GM19372 (cell line): ENCODE measurements around the gene MAPK10.
"Not testable (repeated sequence)": the region's sequence is repeated elsewhere in the genome, so short reads cannot be mapped to it uniquely, and the experiment has no call there.

Experiments used
- ATAC-seq: cut with Tn5 transposase; IDR thresholded peaks from one replicate; pipeline ENCODE4 v1.9.1; 2021; ENCODE audit warnings: mild to moderate bottlenecking, low read depth, moderate library complexity; ENCODE audit not compliant: unreplicated experiment

MAPK10 gene

DNA sequence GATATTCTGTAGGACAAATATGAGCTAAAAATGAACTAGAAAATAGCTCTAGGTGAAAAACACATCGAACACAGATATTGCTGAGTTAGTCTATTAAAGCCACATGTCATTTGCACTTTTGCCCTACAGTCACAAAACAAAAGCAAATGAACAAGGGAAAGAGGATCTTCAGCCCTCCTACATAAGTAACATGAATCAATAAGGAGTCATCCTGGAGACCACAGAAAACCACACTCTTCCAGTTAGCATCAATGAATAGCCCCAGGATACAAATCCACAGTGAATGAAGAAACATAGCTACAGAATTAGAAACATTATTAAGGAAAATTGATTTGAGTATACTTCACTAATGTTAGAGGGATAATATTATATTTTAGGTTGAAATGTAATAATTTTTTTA is 311.4 kb downstream of the MAPK10 start:
- ATAC-seq: no peak

GRCh38 chr4:86044593-86044985 is 315.3 kb downstream of the MAPK10 start:
- ATAC-seq: no peak

DNA sequence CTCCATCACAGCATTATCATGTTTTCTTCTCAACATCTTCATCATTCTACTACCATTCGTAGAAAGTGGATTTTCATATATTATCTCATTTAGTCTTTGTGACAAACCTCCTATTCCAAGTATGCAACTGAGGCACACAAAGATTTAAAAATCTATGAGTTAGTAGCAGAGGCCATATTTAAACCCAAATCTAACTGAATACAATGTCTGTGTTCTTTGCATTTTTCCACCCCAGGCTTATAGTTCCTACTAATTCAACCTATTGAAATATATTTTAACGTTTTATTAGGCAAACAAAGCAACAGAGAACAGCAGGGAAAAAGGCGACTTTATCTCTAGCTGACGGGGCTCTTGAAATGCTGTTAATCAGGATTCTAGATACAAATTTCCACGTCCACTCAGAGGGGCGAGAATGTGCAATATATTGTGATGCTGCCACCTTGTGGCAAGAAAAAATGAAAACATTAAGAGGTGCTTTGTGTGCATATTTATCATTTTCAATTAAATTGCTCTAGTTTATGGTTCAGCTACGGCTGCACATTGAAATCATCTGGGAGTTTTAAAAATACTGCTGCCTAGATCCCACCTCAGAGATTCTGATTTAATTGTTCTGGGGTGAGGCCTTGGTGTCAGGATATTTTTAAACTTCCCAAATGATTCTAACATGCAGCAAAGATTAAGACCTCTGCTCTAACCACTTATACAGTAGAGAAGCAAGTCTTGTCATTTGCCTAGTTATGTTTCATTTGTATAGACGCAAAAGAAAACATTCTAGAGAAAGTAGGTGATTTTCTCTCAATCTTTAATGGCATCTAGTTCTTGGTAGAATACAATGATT is 315.9 kb downstream of the MAPK10 start:
- ATAC-seq: peak; percentile 80

GRCh38 chr4:86038037-86038436 is 321.8 kb downstream of the MAPK10 start:
- ATAC-seq: no peak

DNA sequence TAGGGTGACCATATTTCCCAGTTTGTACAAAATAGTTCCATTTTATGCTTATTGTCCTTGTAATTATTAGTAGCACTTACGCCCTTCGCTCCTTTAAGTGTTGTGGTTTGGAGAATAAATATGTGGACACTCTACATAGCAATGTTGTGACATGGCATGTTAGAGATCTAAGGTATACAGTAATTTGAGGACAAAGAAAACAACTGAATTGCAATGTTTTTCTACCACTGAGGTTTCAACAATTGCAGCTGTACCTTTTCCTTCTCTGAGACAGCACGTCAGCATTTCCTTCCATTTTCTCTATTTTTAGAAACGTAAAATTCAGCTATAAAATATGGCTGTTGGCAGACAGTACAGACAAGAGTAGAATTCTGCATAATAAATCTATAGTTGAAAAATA is 323.1 kb downstream of the MAPK10 start:
- no peak for ATAC-seq

DNA sequence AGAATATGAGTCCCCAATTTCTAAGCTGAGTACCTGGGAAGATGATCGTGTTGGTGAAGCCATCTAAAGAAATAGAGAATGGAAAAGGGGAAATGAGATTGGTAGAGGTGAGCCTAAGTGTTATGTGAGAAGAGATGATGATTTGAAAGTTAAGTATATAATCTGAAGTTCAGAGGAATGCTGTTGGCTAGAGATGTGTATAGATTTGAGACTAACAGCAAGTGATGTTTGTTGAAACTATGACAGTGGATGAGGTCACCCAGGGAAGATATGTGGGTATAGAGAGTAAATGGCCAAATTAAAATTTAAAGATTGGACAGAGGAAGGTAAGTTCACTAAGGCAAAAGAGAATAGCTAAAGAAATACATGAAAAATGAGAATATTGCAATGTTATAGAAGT is 324.2 kb downstream of the MAPK10 start:
- no peak for ATAC-seq

DNA sequence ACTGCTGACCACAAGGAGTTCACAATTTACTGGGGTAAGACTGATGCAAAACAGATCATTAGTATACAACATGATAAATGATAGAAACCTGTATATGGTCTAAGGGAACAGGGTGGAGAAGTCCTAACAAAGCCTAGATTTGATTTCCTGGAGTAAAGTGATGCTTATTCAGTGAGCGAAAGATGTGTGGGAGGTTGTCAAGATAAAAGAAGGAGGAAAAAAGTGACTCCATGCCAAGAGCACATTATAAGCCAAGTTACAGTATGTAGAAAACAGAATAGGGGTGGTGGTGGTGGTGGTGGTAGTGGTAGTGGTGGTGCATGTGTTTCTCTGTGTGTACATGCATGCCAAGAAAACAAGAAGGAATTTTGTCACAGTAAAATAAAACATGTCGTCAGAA is 325.2 kb downstream of the MAPK10 start:
- ATAC-seq: no peak

DNA sequence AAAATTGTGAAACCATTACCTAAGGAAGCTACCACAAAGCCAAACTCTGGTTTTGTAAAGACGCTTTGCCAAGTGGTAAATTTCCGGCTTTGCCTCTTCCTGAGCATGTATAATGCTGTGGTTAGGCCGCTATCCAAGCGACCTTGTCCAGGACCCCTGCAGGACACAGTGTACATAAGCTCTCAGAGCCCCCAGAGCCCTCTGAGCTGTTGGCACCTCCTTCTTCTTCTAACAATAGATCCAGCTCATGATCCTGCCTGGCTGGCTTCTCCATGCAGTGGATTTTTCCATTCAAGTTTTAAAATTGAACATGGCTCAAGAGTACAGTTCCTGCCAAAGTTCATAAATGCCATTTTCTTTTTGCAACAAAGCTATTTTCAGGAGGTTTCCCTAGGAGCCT is 326.7 kb downstream of the MAPK10 start:
- ATAC-seq: no peak

DNA sequence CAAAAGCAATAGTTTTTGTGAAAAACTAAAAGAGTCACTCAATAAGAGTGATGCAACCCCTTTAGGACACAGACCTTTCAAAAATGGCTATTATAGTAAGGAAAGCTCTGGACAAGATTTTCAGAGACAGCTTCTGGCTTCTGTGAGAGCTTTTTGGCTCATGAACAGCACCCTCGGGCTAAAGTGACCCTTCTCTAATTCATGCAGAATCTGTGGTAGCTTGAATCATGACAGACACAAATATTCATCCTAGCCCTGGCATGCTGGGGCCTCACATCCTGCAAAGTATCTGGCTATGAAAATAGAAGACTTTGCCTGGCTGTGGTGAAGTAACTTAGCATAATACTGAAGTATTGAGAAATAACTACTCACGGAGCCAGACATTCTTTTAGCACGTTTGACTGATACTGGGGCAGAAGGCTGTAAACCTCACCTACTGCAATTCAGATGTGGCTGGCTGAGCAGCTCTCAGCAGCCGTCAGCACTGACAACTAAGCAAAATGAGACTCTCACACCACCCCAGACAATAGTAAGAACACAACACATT is 327.3 kb downstream of the MAPK10 start:
- no peak for ATAC-seq

- no peak for ATAC-seq
Measured at GRCh38 chr4:86031927-86032326, 327.9 kb downstream of the MAPK10 start.

- no peak for ATAC-seq
Measured at GRCh38 chr4:86026720-86027119, 333.1 kb downstream of the MAPK10 start.

- not testable (repeated sequence) for ATAC-seq
Measured at GRCh38 chr4:86021671-86022070, 338.2 kb downstream of the MAPK10 start.

DNA sequence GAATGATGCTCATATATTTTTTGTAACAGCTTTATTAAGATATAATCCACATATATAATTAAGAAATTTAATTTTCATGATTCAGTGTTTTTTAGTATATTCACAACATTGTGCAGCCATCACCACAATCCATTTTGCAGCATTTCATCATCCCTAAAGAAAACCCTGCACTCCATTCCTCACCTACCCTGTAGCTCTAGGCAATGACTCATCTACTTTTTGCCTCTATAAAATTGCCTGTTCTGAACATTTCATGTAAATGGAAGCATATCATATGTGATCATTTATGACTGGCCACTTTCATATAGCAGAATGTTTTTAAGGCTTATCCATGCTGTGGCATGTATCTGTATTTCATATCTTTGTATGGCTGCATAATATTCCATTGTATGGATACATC is 339.9 kb downstream of the MAPK10 start:
- ATAC-seq: no peak

GRCh38 chr4:86019362-86019761 is 340.5 kb downstream of the MAPK10 start:
- no peak for ATAC-seq

DNA sequence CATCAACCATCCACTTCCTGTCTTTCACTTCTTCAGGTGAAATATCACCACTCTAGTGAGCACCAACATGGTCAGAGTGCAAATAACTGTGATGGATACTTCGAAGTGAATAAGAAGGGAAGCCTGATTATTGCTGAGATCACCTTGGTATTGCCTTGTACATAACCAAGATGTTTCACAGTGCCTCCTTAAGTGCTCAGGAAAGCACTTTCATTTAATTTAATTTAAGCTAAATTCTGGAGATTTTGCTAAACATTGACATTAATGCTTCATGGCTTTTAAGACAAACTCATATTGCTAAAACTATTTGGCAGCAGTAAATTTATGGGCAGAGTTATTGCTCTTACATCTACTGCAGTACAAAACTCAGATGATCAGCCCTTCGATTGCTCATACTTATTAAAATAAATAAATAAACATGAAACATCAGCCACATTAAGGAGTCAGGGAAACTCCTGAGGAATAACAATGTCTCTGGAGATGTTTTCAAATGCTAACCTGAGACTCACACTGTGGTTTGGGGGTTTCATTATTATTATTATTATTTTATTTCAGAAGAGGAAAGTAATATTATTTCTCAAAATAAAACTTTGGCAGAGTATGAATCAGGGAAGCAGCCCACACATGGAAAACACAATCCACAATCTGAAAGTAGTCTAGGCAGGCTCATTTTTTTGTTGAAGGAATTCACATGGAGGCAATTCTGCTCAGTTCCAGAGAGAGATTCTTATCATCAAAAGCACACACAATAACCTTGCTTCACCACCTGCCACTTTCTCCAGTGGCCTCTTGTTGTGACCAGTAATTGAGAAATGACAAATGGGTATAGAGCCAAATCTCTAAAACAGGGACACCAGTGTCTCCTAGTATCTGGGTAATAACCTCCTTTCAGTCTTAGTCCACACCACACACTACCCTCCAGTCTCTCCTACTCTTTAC is 344.2 kb downstream of the MAPK10 start:
- no peak for ATAC-seq

GRCh38 chr4:86014599-86014998 is 345.3 kb downstream of the MAPK10 start:
- ATAC-seq: peak; percentile 90

DNA sequence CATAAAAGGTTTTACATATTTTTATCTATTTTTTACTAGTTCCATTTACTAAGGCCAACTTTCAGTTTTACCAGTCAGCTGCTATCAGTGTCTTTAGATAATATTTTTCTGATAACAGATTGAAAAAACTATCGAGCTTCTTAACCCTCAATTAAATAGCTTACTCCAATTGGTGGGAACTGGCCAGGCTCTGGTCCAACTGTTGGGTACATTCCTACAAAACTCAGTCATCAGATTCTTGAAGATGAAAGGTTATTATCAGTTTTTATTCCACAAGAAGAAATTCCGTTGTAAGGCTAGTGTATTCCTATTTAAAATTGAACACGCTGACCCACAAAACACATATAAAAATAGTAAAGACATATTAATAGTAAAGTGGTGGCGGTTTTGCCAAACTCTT is 346.2 kb downstream of the MAPK10 start:
- ATAC-seq: no peak

- ATAC-seq: no peak
Measured at GRCh38 chr4:86011117-86011516, 348.7 kb downstream of the MAPK10 start.

GRCh38 chr4:86007042-86007441 is 352.8 kb downstream of the MAPK10 start:
- ATAC-seq: no peak

DNA sequence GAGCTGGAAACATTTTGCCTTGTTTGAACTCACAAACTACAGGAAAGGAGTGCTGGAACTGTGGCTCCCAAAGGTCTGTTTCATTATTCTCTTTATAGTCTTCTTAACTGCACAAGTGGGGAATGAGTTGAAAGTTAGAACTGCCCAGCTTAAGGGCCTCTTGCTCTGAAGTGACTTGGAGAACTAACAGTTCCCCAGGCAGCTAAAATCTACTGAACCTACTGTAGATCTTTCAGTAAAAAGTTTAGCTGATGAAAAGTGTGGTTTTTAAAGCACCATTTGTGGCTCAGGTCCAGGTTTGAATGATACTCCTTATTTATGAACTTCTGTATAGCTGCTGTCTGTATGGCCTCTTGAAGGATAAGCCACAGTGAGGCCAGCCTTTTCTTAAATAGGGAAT is 353.8 kb downstream of the MAPK10 start:
- ATAC-seq: no peak

DNA sequence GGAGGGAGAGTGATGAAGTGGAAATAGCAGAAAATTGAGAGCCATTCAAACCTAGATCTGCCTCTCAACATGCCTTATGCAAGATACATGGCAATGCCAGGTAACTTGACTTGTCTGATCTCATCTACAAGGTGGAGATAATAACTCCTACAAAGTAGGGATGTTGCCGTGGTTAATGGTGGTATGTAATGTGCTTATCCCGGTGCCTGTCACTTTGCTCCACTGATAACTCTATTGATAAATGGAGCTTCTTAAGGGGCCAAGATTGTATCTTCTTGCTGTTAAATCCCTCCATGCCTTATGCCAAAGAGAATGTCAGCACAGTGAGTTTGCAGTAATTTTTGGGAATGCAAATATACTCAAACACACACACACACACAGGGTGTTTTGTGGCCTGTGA is 355.8 kb downstream of the MAPK10 start:
- ATAC-seq: no peak
